HepG2 (cell line): ENCODE measurements around the gene CCND1. TPM values are rescaled to one million over a fixed set of nuclear protein-coding genes. Genes with fewer than 3 reads are reported as not detected.

Experiments
- ATAC-seq: fragments of 200-7000 bp; cut with Tn5 transposase; 3 replicates; pipeline ENCODE4 v1.9.1; 2020; ENCODE audit warnings: mild to moderate bottlenecking, moderate library complexity
- BruUV-seq: library from RNA; stranded (reverse); fragments of 400-500 nt; replicated peaks from 2 replicates; lab custom pipeline; 2021; lab: Mats Ljungman, UMichigan
- CTCF ChIA-PET: fragments of 300-600 bp; formaldehyde crosslinking; extraction: SDS; loops from one replicate; lab custom pipeline; 2021; ENCODE audit warnings: low total read pairs, inconsistent platforms, low intra/inter-chr PET ratio; lab: Yijun Ruan, JAX
- POLR2A ChIA-PET: fragments of 350-600 bp; sonication (Branson Sonifier 250); formaldehyde crosslinking; loops from one replicate; lab custom pipeline; 2020; ENCODE audit warnings: antibody characterized with exemption, inconsistent platforms; lab: Yijun Ruan, JAX
- DNase-seq: peaks from one replicate; pipeline ENCODE4 v3.0.0-alpha.2; 2015; ENCODE audit warnings: low spot score
- FAIRE-seq: peaks from 3 replicates; lab custom pipeline; 2011; peaks lifted over from hg19 to GRCh38; lab: Jason Lieb, UNC
- H2AFZ ChIP-seq: one replicate; pipeline ENCODE4 v1.6.1; 2011; ENCODE audit warnings: low read length, inconsistent platforms
- H3K27ac ChIP-seq: fragments of 300-600 bp; 3 replicates; pipeline ENCODE4 v1.8.0; 2011; ENCODE audit warnings: mixed run types, mild to moderate bottlenecking, mixed read lengths, low read length, inconsistent platforms; ENCODE audit not compliant: insufficient read depth; ENCODE audit errors: extremely low read length
- H3K27me3 ChIP-seq, 2 experiments: fragments of 200-600 bp in 1 of 2; 2 replicates in 1 of 2; 3 replicates in 1 of 2; pipeline versions ENCODE4 v1.6.0 to v1.8.0; 2011; ENCODE audit warnings: low read length in 2 of 2, mild to moderate bottlenecking in 2 of 2, moderate library complexity in 2 of 2, inconsistent platforms in 1 of 2; ENCODE audit not compliant: insufficient read depth in 2 of 2, control insufficient read depth in 1 of 2
- H3K36me3 ChIP-seq, 2 experiments: fragments of 200-600 bp in 1 of 2; replicated peaks in 1 of 2; 2 replicates in 1 of 2; 3 replicates in 1 of 2; pipeline versions ENCODE4 v1.5.1 to v1.8.0; 2011; ENCODE audit warnings: low read length in 2 of 2, inconsistent platforms in 1 of 2; ENCODE audit not compliant: insufficient read depth in 2 of 2, control insufficient read depth in 1 of 2
- H3K4me1 ChIP-seq: 2 replicates; pipeline ENCODE4 v1.5.1; 2012; ENCODE audit warnings: low read length, inconsistent platforms; ENCODE audit not compliant: insufficient read depth
- H3K4me2 ChIP-seq: 2 replicates; pipeline ENCODE4 v1.6.0; 2011; ENCODE audit warnings: low read depth, low read length, inconsistent platforms
- H3K4me3 ChIP-seq, 3 experiments: fragments of 200-600 bp in 1 of 3; sonication (generic), shearing (Covaris generic) in 1 of 3; replicated peaks in 1 of 3; 2 replicates each; pipeline ENCODE4 v1.5.1; 2011 to 2016; ENCODE audit warnings: low read length in 3 of 3, inconsistent platforms in 2 of 3, low read depth in 2 of 3, mild to moderate bottlenecking in 2 of 3, control low read depth in 1 of 3, mixed read lengths in 1 of 3; ENCODE audit not compliant: insufficient read depth in 1 of 3
- H3K79me2 ChIP-seq: one replicate; pipeline ENCODE4 v1.6.1; 2011; ENCODE audit warnings: low read length, inconsistent platforms; ENCODE audit not compliant: insufficient read depth
- H3K9ac ChIP-seq: 2 replicates; pipeline ENCODE4 v1.6.0; 2011; ENCODE audit warnings: mild to moderate bottlenecking, low read depth, low read length, inconsistent platforms; ENCODE audit not compliant: insufficient read depth
- H3K9me3 ChIP-seq: 2 replicates; pipeline ENCODE4 v1.5.1; 2012; ENCODE audit warnings: mild to moderate bottlenecking, low read length
- H4K20me1 ChIP-seq: 2 replicates; pipeline ENCODE4 v1.6.0; 2011; ENCODE audit warnings: inconsistent platforms, mild to moderate bottlenecking, low read length, moderate library complexity; ENCODE audit not compliant: insufficient read depth
- AGO2 ChIP-seq: fragments of 200-400 bp; formaldehyde crosslinking; optimal IDR thresholded peaks from 2 replicates; pipeline ENCODE3; 2017; ENCODE audit warnings: mild to moderate bottlenecking, low read depth, low read length, moderate library complexity
- IKZF4 ChIP-seq: sonication (generic); formaldehyde crosslinking; IDR thresholded peaks from 2 replicates; pipeline ENCODE4 v1.5.1; 2020; ENCODE audit warnings: borderline replicate concordance, mild to moderate bottlenecking, low read depth, missing genetic modification reagents; ENCODE audit errors: not compliant biosample characterization
- KLF15 ChIP-seq: sonication (generic); formaldehyde crosslinking; IDR thresholded peaks from 2 replicates; pipeline ENCODE4 v1.8.1; 2023; ENCODE audit warnings: borderline replicate concordance, mild to moderate bottlenecking, inconsistent platforms, missing genetic modification reagents, mixed read lengths
- MED13 ChIP-seq: sonication (generic); formaldehyde crosslinking; IDR thresholded peaks from 2 replicates; pipeline ENCODE4 v1.5.0; 2020; ENCODE audit warnings: missing genetic modification reagents
- POLR2A ChIP-seq, 2 experiments: IDR thresholded peaks; 2 replicates each; pipeline ENCODE4 v1.6.1; 2011; ENCODE audit warnings: low read depth in 2 of 2, low read length in 2 of 2, mild to moderate bottlenecking in 1 of 2, moderate library complexity in 1 of 2; ENCODE audit not compliant: insufficient read depth in 1 of 2
- POLR2G ChIP-seq: fragments of 200-400 bp; formaldehyde crosslinking; IDR thresholded peaks from 2 replicates; pipeline ENCODE4 v1.6.1; 2018; ENCODE audit warnings: mild to moderate bottlenecking, low read depth, low read length, moderate library complexity
- RBFOX2 ChIP-seq: fragments of 200-400 bp; formaldehyde crosslinking; IDR thresholded peaks from 2 replicates; pipeline ENCODE4 v1.6.1; 2017; ENCODE audit warnings: low read depth, mild to moderate bottlenecking, low read length
- WGBS: methylation state at CpG from one replicate; pipeline ENCODE4 v1.1.6; 2017; ENCODE audit warnings: low lambda C conversion rate; 5-methylcytosine and 5-hydroxymethylcytosine counted together
- in situ Hi-C: cut with HindIII; loops from 2 replicates; pipeline ENCODE4 v1.10.0; 2017; ENCODE audit warnings: low pct_unique_long_range_greater_than_20kb; ENCODE audit not compliant: extremely low pct_ligation_motif_present
- intact Hi-C: fragments of 100-400 bp; cut with micrococcal nuclease; formaldehyde crosslinking; loops from one replicate; pipeline ENCODE4 v1.10.0; 2022; ENCODE audit not compliant: unreplicated experiment
- polyA plus RNA-seq, 8 experiments: library from polyadenylated mRNA; depleted of rRNA in 3 of 8; stranded (reverse) in 7 of 8; unstranded in 1 of 8; fragments of >200 nt; fragmentation: Illumina TruSeq in 4 of 8; extraction: Trizol in 4 of 8; gene quantifications; 2 replicates each; pipeline versions ENCODE4 v1.2.1 to v1.2.3, GENCODE V29; 2011 to 2016; ENCODE audit warnings: low read depth in 4 of 8, missing spikeins in 1 of 8, mixed read lengths in 1 of 8; ENCODE audit not compliant: insufficient read depth in 1 of 8
- total RNA-seq, 5 experiments: library from RNA; depleted of rRNA; stranded (reverse); fragments of >200 nt; fragmentation: Illumina TruSeq; extraction: Trizol; gene quantifications; 2 replicates each; pipeline ENCODE4 v1.2.3, GENCODE V29; 2016; ENCODE audit warnings: low read depth in 1 of 5
- TF ChIP-seq, protein P1 (sequence below): sonication (generic); formaldehyde crosslinking; IDR thresholded peaks from 2 replicates; pipeline ENCODE4 v1.9.0; 2022; ENCODE audit warnings: missing genetic modification reagents, mild to moderate bottlenecking, borderline replicate concordance

CCND1 gene
- total and polyA plus RNA-seq, 2 of the 13 experiments (the other 11 are each of a cell fraction or from before 2014, with no cell fraction given) = 107 to 136 TPM

GRCh38 chr11:69650081-69650831 lies 9.3 kb downstream of the CCND1 start:
- H3K27ac ChIP-seq = no peak overlapping the region
- H3K4me1 ChIP-seq = peaks cover 38% of the 10 kb centered on the region
- no peak overlapping the region for H2AFZ ChIP-seq
- intact Hi-C loops = no loop called here
- H4K20me1 ChIP-seq = peaks cover 26% of the 10 kb centered on the region
- H3K79me2 ChIP-seq = peaks cover 14% of the 10 kb centered on the region
- no peaks in the 10 kb centered on the region for H3K27me3 ChIP-seq
- no peak overlapping the region for H3K4me3 ChIP-seq
- no peak overlapping the region for H3K4me2 ChIP-seq
- CTCF ChIA-PET = no interaction called here
- POLR2A ChIA-PET = interaction anchor here (1.7 to 1.8 kb wide), 2 partner anchors 8 to 18 kb away, joined by 6 to 10 read pairs; no protein-coding TSS in a partner anchor
- no peaks in the 10 kb centered on the region for H3K9me3 ChIP-seq
- ATAC-seq (no peak), DNase-seq (no peak), FAIRE-seq (no peak)
- TF ChIP-seq POLR2A (IDR thresholded peaks at IDR 0.05; ENCODE audit: insufficient read depth in 1 of 2, low read depth in 2 of 2, low read length in 2 of 2) (0 out of 4 replicates have a peak, but pooled peaks of 1 of the 2 experiments have one; percentile 5), MED13 (CRISPR knock-in tag) (no peak), RBFOX2 (peak; percentile 71), KLF15 (CRISPR knock-in tag) (0 out of 2 replicates have a peak, but pooled peaks have one; percentile 27), POLR2G (peak; percentile 43), AGO2 (peak; percentile 92), IKZF4 (CRISPR knock-in tag) (no peak)
- TF ChIP-seq, protein P1, sequence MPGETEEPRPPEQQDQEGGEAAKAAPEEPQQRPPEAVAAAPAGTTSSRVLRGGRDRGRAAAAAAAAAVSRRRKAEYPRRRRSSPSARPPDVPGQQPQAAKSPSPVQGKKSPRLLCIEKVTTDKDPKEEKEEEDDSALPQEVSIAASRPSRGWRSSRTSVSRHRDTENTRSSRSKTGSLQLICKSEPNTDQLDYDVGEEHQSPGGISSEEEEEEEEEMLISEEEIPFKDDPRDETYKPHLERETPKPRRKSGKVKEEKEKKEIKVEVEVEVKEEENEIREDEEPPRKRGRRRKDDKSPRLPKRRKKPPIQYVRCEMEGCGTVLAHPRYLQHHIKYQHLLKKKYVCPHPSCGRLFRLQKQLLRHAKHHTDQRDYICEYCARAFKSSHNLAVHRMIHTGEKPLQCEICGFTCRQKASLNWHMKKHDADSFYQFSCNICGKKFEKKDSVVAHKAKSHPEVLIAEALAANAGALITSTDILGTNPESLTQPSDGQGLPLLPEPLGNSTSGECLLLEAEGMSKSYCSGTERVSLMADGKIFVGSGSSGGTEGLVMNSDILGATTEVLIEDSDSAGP = 0 out of 2 replicates have a peak, but pooled peaks have one; percentile 12
- in situ Hi-C loops = no loop called here
- WGBS = 91% methylated on average over 7 of the region's 24 CpGs
- no TSS peak for BruUV-seq
- H3K9ac ChIP-seq = no peak overlapping the region
- peaks cover 27 to 77% of the 10 kb centered on the region in 2 experiments for H3K36me3 ChIP-seq
